ENCODE data around the gene CRYAA.
"Not testable (repeated sequence)": the region's sequence is repeated elsewhere in the genome, so short reads cannot be mapped to it uniquely, and the experiment has no call there.

DNA sequence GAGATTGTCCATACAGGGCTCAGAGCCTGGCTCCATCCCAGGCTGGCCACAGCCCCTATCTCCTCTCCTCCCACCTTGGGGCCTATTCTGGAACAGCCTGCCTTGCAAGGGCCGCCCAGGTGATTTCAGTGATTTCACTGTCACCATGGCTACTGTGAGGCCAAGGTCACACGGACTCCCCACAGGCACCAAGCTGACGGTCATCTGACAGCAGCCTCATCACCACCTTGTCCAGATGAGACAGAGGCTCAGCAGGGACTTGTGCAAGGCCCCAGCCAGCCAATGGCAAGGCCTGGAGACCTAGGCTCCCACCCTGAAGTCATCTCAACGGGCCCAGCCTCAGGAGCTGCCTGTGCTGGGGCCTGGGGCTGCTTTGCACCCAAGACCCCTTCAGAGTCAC is 6.2 kb downstream of the CRYAA start:
- TF ChIP-seq, protein P1, sequence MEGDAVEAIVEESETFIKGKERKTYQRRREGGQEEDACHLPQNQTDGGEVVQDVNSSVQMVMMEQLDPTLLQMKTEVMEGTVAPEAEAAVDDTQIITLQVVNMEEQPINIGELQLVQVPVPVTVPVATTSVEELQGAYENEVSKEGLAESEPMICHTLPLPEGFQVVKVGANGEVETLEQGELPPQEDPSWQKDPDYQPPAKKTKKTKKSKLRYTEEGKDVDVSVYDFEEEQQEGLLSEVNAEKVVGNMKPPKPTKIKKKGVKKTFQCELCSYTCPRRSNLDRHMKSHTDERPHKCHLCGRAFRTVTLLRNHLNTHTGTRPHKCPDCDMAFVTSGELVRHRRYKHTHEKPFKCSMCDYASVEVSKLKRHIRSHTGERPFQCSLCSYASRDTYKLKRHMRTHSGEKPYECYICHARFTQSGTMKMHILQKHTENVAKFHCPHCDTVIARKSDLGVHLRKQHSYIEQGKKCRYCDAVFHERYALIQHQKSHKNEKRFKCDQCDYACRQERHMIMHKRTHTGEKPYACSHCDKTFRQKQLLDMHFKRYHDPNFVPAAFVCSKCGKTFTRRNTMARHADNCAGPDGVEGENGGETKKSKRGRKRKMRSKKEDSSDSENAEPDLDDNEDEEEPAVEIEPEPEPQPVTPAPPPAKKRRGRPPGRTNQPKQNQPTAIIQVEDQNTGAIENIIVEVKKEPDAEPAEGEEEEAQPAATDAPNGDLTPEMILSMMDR (IDR thresholded peaks at IDR 0.05): not testable (repeated sequence)
- TF ChIP-seq POLR2A, POLR2AphosphoS5, EP300 (IDR thresholded peaks at IDR 0.05): not testable (repeated sequence)

Measured in suprapubic skin (tissue), 4 donors.